HEK293T (cell line): ENCODE measurements around the gene OR7C1.
"Not testable (repeated sequence)": the region's sequence is repeated elsewhere in the genome, so short reads cannot be mapped to it uniquely, and the experiment has no call there.

Experiments used
- ELF4 ChIP-seq: fragments of 450-650 bp; IDR thresholded peaks from 2 replicates; pipeline ENCODE4 v1.6.1; 2017; ENCODE audit warnings: antibody characterized with exemption
- FOXK2 ChIP-seq: fragments of 450-650 bp; IDR thresholded peaks from 2 replicates; pipeline ENCODE4 v1.6.1; 2016; ENCODE audit warnings: mild to moderate bottlenecking
- TARDBP ChIP-seq: fragments of 450-650 bp; IDR thresholded peaks from 2 replicates; pipeline ENCODE4 v1.6.1; 2016

DNA sequence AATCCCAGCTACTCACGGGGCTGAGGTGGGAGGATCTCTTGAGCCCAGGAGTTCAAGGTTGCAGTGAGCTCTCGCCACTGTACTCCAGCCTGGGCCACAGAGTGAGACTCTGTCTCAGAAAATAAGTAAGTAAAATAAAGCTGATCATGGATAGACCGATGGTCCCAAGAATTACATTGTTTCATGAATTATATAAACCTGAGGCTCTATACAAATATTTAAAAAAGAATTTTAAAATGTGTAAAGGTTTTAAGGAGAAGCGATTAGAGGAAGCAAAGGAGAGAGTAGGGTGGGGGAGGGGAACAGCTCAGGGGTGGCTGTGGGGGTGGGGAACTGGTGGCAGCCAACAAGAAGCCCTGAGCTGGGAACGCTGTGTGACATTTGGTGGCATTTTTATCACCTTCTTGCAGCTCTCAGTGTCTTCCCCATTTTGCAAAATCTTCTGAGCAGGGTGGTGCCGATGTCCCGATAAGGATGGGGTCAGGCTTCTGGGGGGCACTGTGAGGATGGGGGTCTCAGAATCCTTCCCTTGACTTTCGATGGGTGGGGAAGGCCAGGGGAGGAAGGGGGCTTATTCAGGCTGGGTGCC is 51.5 kb downstream of the OR7C1 start:
- not testable (repeated sequence) for TF ChIP-seq FOXK2, TARDBP, ELF4
